Erythroblast (primary cell): ENCODE data around the gene MGAT2.

ENCODE experiments used
- GATA1 ChIP-seq: IDR thresholded peaks from 2 replicates; pipeline ENCODE4 v1.6.1; 2011; ENCODE audit warnings: low read depth, mild to moderate bottlenecking, control low read depth, low read length, moderate library complexity
- POLR2A ChIP-seq: IDR thresholded peaks from 2 replicates; pipeline ENCODE4 v1.6.1; 2011; ENCODE audit warnings: mild to moderate bottlenecking, low read length

DNA sequence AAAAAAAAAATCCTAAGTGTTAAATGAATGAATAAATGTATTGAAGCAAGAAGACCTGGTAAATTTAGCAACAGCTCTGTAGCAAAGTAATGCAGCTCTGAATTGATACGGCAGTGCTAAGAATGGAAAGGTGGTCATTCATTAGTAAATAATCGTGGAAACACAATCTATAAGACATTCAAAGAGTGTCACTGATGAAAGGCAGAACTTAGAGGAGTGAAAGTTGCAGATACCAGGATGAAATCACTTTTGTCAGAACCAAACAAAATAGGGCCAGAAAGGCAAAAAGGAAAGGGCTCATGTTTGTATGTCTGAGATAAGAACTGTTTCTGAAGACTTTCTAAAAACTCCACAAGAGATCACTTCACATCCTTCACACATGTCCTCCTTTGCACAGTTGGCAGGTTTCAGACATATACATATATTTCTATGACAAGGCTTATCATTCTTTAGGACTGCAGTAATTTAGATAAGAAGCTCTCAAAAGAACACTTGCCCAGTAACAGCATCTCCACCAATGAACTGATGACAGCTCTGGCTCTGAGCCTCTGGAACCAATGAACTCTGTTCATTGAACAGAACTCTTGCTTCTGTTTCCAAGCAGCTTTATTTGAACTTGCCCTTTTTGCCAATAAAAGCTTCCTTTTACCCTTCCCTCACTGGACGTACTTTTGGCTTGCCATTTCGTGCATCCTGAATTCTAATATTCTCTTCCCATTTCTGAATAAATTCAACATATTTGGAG, 26.1 kb upstream of the MGAT2 start:
- peak; percentile 82 for TF ChIP-seq POLR2A
- TF ChIP-seq GATA1 = no peak
